GM19397 (cell line): ENCODE results near the gene SERPINA3.

ENCODE experiments used
- ATAC-seq: cut with Tn5 transposase; IDR thresholded peaks from one replicate; pipeline ENCODE4 v1.9.1; 2021; ENCODE audit warnings: mild to moderate bottlenecking, moderate library complexity; ENCODE audit not compliant: unreplicated experiment

Gene SERPINA3

GRCh38 chr14:94612580-94613554 lies 676 bp downstream of the SERPINA3 start:
- no peak for ATAC-seq

GRCh38 chr14:94613720-94614644 lies 1.8 kb downstream of the SERPINA3 start:
- ATAC-seq, result no peak

GRCh38 chr14:94614802-94615201 lies 2.6 kb downstream of the SERPINA3 start:
- no peak for ATAC-seq

GRCh38 chr14:94615254-94615653 lies 3.1 kb downstream of the SERPINA3 start:
- ATAC-seq, result no peak

GRCh38 chr14:94615823-94616570 lies 3.8 kb downstream of the SERPINA3 start:
- ATAC-seq, result no peak

- no peak for ATAC-seq
Measured at GRCh38 chr14:94617366-94617941, 5.3 kb downstream of the SERPINA3 start.

- no peak for ATAC-seq
Measured at GRCh38 chr14:94617988-94618822, 6.0 kb downstream of the SERPINA3 start.

GRCh38 chr14:94619297-94619696 lies 7.1 kb downstream of the SERPINA3 start:
- no peak for ATAC-seq

- no peak for ATAC-seq
Measured at GRCh38 chr14:94620597-94620996, 8.4 kb downstream of the SERPINA3 start.

GRCh38 chr14:94621358-94622134 lies 9.4 kb downstream of the SERPINA3 start:
- no peak for ATAC-seq

GRCh38 chr14:94622653-94623421 lies 10.6 kb downstream of the SERPINA3 start:
- no peak for ATAC-seq

GRCh38 chr14:94623422-94623809 lies 11.2 kb downstream of the SERPINA3 start:
- ATAC-seq, result no peak

GRCh38 chr14:94623856-94624499 lies 11.8 kb downstream of the SERPINA3 start:
- ATAC-seq, result no peak

- no peak for ATAC-seq
Measured at GRCh38 chr14:94624537-94625352, 12.6 kb downstream of the SERPINA3 start.

- ATAC-seq, result no peak
Measured at GRCh38 chr14:94625353-94625635, 13.1 kb downstream of the SERPINA3 start.

- no peak for ATAC-seq
Measured at GRCh38 chr14:94628578-94628977, 16.4 kb downstream of the SERPINA3 start.

GRCh38 chr14:94630396-94630795 lies 18.2 kb downstream of the SERPINA3 start:
- no peak for ATAC-seq
